ENCODE data around the gene SPIN1.

Gene SPIN1

GRCh38 chr9:88387036-88387551 lies 1.1 kb upstream of the SPIN1 start:
- Histone ChIP-seq H3K36me3 (no peaks in the 10 kb centered on the region), H3K9me3 (no peaks in the 10 kb centered on the region), H3K27me3 (no peaks in the 10 kb centered on the region), H3K4me1 (no peaks in the 10 kb centered on the region), H3K4me3 (ENCODE audit: low read depth, low read length) (peak overlapping the region; percentile 77; the same call in 1 of the 2 replicates)
- no peak for DNase-seq
- no peak for TF ChIP-seq CTCF (IDR thresholded peaks at IDR 0.05; ENCODE audit: low read depth, low read length)

- no peak for DNase-seq
- Histone ChIP-seq H3K9me3 (no peaks in the 10 kb centered on the region), H3K27me3 (no peaks in the 10 kb centered on the region), H3K36me3 (no peaks in the 10 kb centered on the region), H3K4me3 (ENCODE audit: low read depth, low read length) (peak overlapping the region; percentile 77), H3K4me1 (no peaks in the 10 kb centered on the region)
- TF ChIP-seq CTCF (IDR thresholded peaks at IDR 0.05; ENCODE audit: low read depth, low read length): no peak
Measured at GRCh38 chr9:88387552-88388202, 567 bp upstream of the SPIN1 start.

- Histone ChIP-seq H3K4me1 (no peaks in the 10 kb centered on the region), H3K9me3 (no peaks in the 10 kb centered on the region), H3K4me3 (ENCODE audit: low read depth, low read length) (peak overlapping the region; percentile 76), H3K36me3 (0 out of 2 replicates have a peak, but pooled peaks cover under 1% of the 10 kb centered on the region), H3K27me3 (no peaks in the 10 kb centered on the region)
- no peak for TF ChIP-seq CTCF (IDR thresholded peaks at IDR 0.05; ENCODE audit: low read depth, low read length)
- DNase-seq: peak; percentile 74
Measured at GRCh38 chr9:88388886-88389605, 802 bp downstream of the SPIN1 start.

GRCh38 chr9:88390371-88390990 lies 2.2 kb downstream of the SPIN1 start:
- no peak for TF ChIP-seq CTCF (IDR thresholded peaks at IDR 0.05; ENCODE audit: low read depth, low read length)
- Histone ChIP-seq H3K4me3 (ENCODE audit: low read depth, low read length) (no peak overlapping the region), H3K4me1 (no peaks in the 10 kb centered on the region), H3K36me3 (peaks cover 3% of the 10 kb centered on the region; the same call in 1 of the 2 replicates), H3K9me3 (no peaks in the 10 kb centered on the region), H3K27me3 (no peaks in the 10 kb centered on the region)
- DNase-seq: no peak

- no peak for DNase-seq
- H3K36me3 ChIP-seq: peaks cover 3% of the 10 kb centered on the region; the same call in 1 of the 2 replicates
- no peaks in the 10 kb centered on the region for H3K9me3 ChIP-seq
- TF ChIP-seq CTCF (IDR thresholded peaks at IDR 0.05; ENCODE audit: low read depth, low read length): no peak
- no peaks in the 10 kb centered on the region for H3K27me3 ChIP-seq
- no peaks in the 10 kb centered on the region for H3K4me1 ChIP-seq
- no peak overlapping the region for H3K4me3 ChIP-seq (ENCODE audit: low read depth, low read length)
Measured at GRCh38 chr9:88391236-88391635, 3.0 kb downstream of the SPIN1 start.
